ENCODE data around the gene STXBP1. TPM values are rescaled to one million over a fixed set of nuclear protein-coding genes. Genes with fewer than 3 reads are reported as not detected.
A peak's percentile ranks its signal among the peaks of the same experiment; 100 is the strongest.

Gene STXBP1
- polyA plus RNA-seq, 1 donor from 2014 or later: 0.33 TPM

- H3K4me1 Mint-ChIP-seq: no peaks in the 10 kb centered on the region
- no peaks in the 10 kb centered on the region for H3K36me3 Mint-ChIP-seq
- no peak overlapping the region for H3K27ac Mint-ChIP-seq
Measured at GRCh38 chr9:127650518-127650917, 38.4 kb downstream of the STXBP1 start.

GRCh38 chr9:127651697-127652610 lies 39.9 kb downstream of the STXBP1 start:
- peak overlapping the region in 1 of 3 donors; percentile 73 for H3K27ac Mint-ChIP-seq
- H3K36me3 Mint-ChIP-seq: no peaks in the 10 kb centered on the region
- H3K9me3 Mint-ChIP-seq: no peaks in the 10 kb centered on the region
- no peak overlapping the region for H3K4me3 Mint-ChIP-seq
- no peaks in the 10 kb centered on the region for H3K4me1 Mint-ChIP-seq
- H3K27me3 Mint-ChIP-seq: peaks cover 3% of the 10 kb centered on the region

More at GRCh38 chr9:127650518-127650917, 38.4 kb downstream of the STXBP1 start:
- peaks cover 3% of the 10 kb centered on the region for H3K27me3 Mint-ChIP-seq
- H3K9me3 Mint-ChIP-seq: no peaks in the 10 kb centered on the region
- no peak overlapping the region for H3K4me3 Mint-ChIP-seq

- no peaks in the 10 kb centered on the region for H3K36me3 Mint-ChIP-seq
- H3K4me1 Mint-ChIP-seq: no peaks in the 10 kb centered on the region
- H3K9me3 Mint-ChIP-seq: no peaks in the 10 kb centered on the region
- H3K27me3 Mint-ChIP-seq: peaks cover 3% of the 10 kb centered on the region
- no peak overlapping the region for H3K4me3 Mint-ChIP-seq
- H3K27ac Mint-ChIP-seq: no peak overlapping the region
Measured at GRCh38 chr9:127652733-127653132, 40.7 kb downstream of the STXBP1 start.

GRCh38 chr9:127654619-127655018 lies 42.5 kb downstream of the STXBP1 start:
- Mint-ChIP-seq H3K27me3 (peaks cover 5% of the 10 kb centered on the region), H3K36me3 (no peaks in the 10 kb centered on the region), H3K27ac (no peak overlapping the region), H3K9me3 (no peaks in the 10 kb centered on the region), H3K4me1 (no peaks in the 10 kb centered on the region), H3K4me3 (no peak overlapping the region)

- Mint-ChIP-seq H3K9me3 (no peaks in the 10 kb centered on the region), H3K27me3 (peaks cover 5% of the 10 kb centered on the region), H3K27ac (no peak overlapping the region), H3K4me1 (no peaks in the 10 kb centered on the region), H3K36me3 (no peaks in the 10 kb centered on the region), H3K4me3 (no peak overlapping the region)
Measured at GRCh38 chr9:127658428-127658827, 46.4 kb downstream of the STXBP1 start.

- Mint-ChIP-seq H3K4me1 (no peaks in the 10 kb centered on the region), H3K27me3 (peaks cover 5% of the 10 kb centered on the region), H3K9me3 (no peaks in the 10 kb centered on the region), H3K36me3 (no peaks in the 10 kb centered on the region), H3K4me3 (no peak overlapping the region), H3K27ac (no peak overlapping the region)
Measured at GRCh38 chr9:127660886-127661741, 49.0 kb downstream of the STXBP1 start.

GRCh38 chr9:127662617-127663016 lies 50.5 kb downstream of the STXBP1 start:
- H3K4me1 Mint-ChIP-seq: no peaks in the 10 kb centered on the region
- H3K27ac Mint-ChIP-seq: no peak overlapping the region
- H3K27me3 Mint-ChIP-seq: peaks cover 5% of the 10 kb centered on the region
- no peak overlapping the region for H3K4me3 Mint-ChIP-seq
- H3K9me3 Mint-ChIP-seq: no peaks in the 10 kb centered on the region
- no peaks in the 10 kb centered on the region for H3K36me3 Mint-ChIP-seq

- no peaks in the 10 kb centered on the region for H3K4me1 Mint-ChIP-seq
- peaks cover 8% of the 10 kb centered on the region for H3K27me3 Mint-ChIP-seq
- no peaks in the 10 kb centered on the region for H3K9me3 Mint-ChIP-seq
- H3K4me3 Mint-ChIP-seq: no peak overlapping the region
- H3K36me3 Mint-ChIP-seq: no peaks in the 10 kb centered on the region
- no peak overlapping the region for H3K27ac Mint-ChIP-seq
Measured at GRCh38 chr9:127664324-127664677, 52.2 kb downstream of the STXBP1 start.

- no peaks in the 10 kb centered on the region for H3K9me3 Mint-ChIP-seq
- H3K27ac Mint-ChIP-seq: no peak overlapping the region
- H3K4me1 Mint-ChIP-seq: no peaks in the 10 kb centered on the region
- H3K4me3 Mint-ChIP-seq: no peak overlapping the region
- peaks cover 5% of the 10 kb centered on the region for H3K27me3 Mint-ChIP-seq
- no peaks in the 10 kb centered on the region for H3K36me3 Mint-ChIP-seq
Measured at GRCh38 chr9:127664678-127665507, 52.8 kb downstream of the STXBP1 start.

- Mint-ChIP-seq H3K4me1 (no peaks in the 10 kb centered on the region), H3K27me3 (peaks cover 4% of the 10 kb centered on the region), H3K4me3 (no peak overlapping the region), H3K9me3 (no peaks in the 10 kb centered on the region), H3K36me3 (no peaks in the 10 kb centered on the region), H3K27ac (no peak overlapping the region)
Measured at GRCh38 chr9:127667127-127667844, 55.2 kb downstream of the STXBP1 start.

- Mint-ChIP-seq H3K36me3 (no peaks in the 10 kb centered on the region), H3K27ac (no peak overlapping the region), H3K9me3 (no peaks in the 10 kb centered on the region), H3K4me1 (no peaks in the 10 kb centered on the region), H3K4me3 (no peak overlapping the region), H3K27me3 (peaks cover 3% of the 10 kb centered on the region)
Measured at GRCh38 chr9:127667906-127668305, 55.8 kb downstream of the STXBP1 start.

GRCh38 chr9:127673234-127673633 lies 61.2 kb downstream of the STXBP1 start:
- Mint-ChIP-seq H3K36me3 (no peaks in the 10 kb centered on the region), H3K9me3 (no peaks in the 10 kb centered on the region), H3K27ac (peak overlapping the region in 1 of 3 donors; percentile 35), H3K27me3 (peaks cover under 1% of the 10 kb centered on the region), H3K4me1 (no peaks in the 10 kb centered on the region), H3K4me3 (no peak overlapping the region)

- H3K4me3 Mint-ChIP-seq: no peak overlapping the region
- H3K27ac Mint-ChIP-seq: no peak overlapping the region
- H3K36me3 Mint-ChIP-seq: no peaks in the 10 kb centered on the region
- no peaks in the 10 kb centered on the region for H3K9me3 Mint-ChIP-seq
- peaks cover 5% of the 10 kb centered on the region for H3K27me3 Mint-ChIP-seq
- no peaks in the 10 kb centered on the region for H3K4me1 Mint-ChIP-seq
Measured at GRCh38 chr9:127676638-127677037, 64.6 kb downstream of the STXBP1 start.

GRCh38 chr9:127679506-127679905 lies 67.4 kb downstream of the STXBP1 start:
- no peaks in the 10 kb centered on the region for H3K9me3 Mint-ChIP-seq

More at GRCh38 chr9:127679506-127679905, 67.4 kb downstream of the STXBP1 start:
- Mint-ChIP-seq H3K4me3 (no peak overlapping the region), H3K4me1 (no peaks in the 10 kb centered on the region), H3K36me3 (no peaks in the 10 kb centered on the region), H3K27ac (no peak overlapping the region), H3K27me3 (peaks cover 5% of the 10 kb centered on the region)

All from IgD-negative memory B cell (primary cell).